HepG2 (cell line): ENCODE measurements around the gene ACACA. TPM values are rescaled to one million over a fixed set of nuclear protein-coding genes. Genes with fewer than 3 reads are reported as not detected.

Experiments
- ARNT ChIP-seq: fragments of 450-650 bp; IDR thresholded peaks from 2 replicates; pipeline ENCODE4 v1.6.1; 2017
- EZH2 ChIP-seq: conservative IDR thresholded peaks from 2 replicates; pipeline ENCODE4 v1.6.1; 2012; ENCODE audit warnings: mild to moderate bottlenecking, low read depth, low read length, moderate library complexity
- GLMP ChIP-seq: sonication (generic); formaldehyde crosslinking; IDR thresholded peaks from 2 replicates; pipeline ENCODE4 v1.9.0; 2021; ENCODE audit warnings: missing genetic modification reagents, mild to moderate bottlenecking, borderline replicate concordance
- HHEX ChIP-seq: IDR thresholded peaks from 2 replicates; pipeline ENCODE4 v1.6.1; 2016; ENCODE audit warnings: control low read depth
- HNF1A ChIP-seq, 2 experiments: sonication (generic) in 1 of 2; formaldehyde crosslinking in 1 of 2; IDR thresholded peaks; 2 replicates each; pipeline versions ENCODE4 v1.4.0 to v1.6.1; 2016 to 2020; ENCODE audit warnings: borderline replicate concordance in 1 of 2, low read depth in 1 of 2, mild to moderate bottlenecking in 1 of 2, missing genetic modification reagents in 1 of 2
- HNRNPL ChIP-seq: fragments of 200-400 bp; formaldehyde crosslinking; IDR thresholded peaks from 2 replicates; pipeline ENCODE4 v1.6.1; 2017; ENCODE audit warnings: mild to moderate bottlenecking, low read depth, low read length
- MIER2 ChIP-seq: IDR thresholded peaks from 2 replicates; pipeline ENCODE4 v1.6.1; 2016; ENCODE audit warnings: missing biosample characterization, missing genetic modification reagents
- PRDM15 ChIP-seq: sonication (generic); formaldehyde crosslinking; IDR thresholded peaks from 2 replicates; pipeline ENCODE4 v1.4.0; 2020; ENCODE audit warnings: missing genetic modification reagents
- polyA plus RNA-seq, 8 experiments: library from polyadenylated mRNA; depleted of rRNA in 3 of 8; stranded (reverse) in 7 of 8; unstranded in 1 of 8; fragments of >200 nt; fragmentation: Illumina TruSeq in 4 of 8; extraction: Trizol in 4 of 8; gene quantifications; 2 replicates each; pipeline versions ENCODE4 v1.2.1 to v1.2.3, GENCODE V29; 2011 to 2016; ENCODE audit warnings: low read depth in 4 of 8, missing spikeins in 1 of 8, mixed read lengths in 1 of 8; ENCODE audit not compliant: insufficient read depth in 1 of 8
- total RNA-seq, 5 experiments: library from RNA; depleted of rRNA; stranded (reverse); fragments of >200 nt; fragmentation: Illumina TruSeq; extraction: Trizol; gene quantifications; 2 replicates each; pipeline ENCODE4 v1.2.3, GENCODE V29; 2016; ENCODE audit warnings: low read depth in 1 of 5
- TF ChIP-seq, protein P1 (sequence below): sonication (generic); formaldehyde crosslinking; IDR thresholded peaks from 2 replicates; pipeline ENCODE4 v1.4.0; 2020; ENCODE audit warnings: low read depth, missing genetic modification reagents
- TF ChIP-seq, protein P2 (sequence below): conservative IDR thresholded peaks from 2 replicates; pipeline ENCODE4 v1.6.1; 2018; ENCODE audit warnings: missing genetic modification reagents
- TF ChIP-seq, protein P3 (sequence below): sonication (generic); formaldehyde crosslinking; IDR thresholded peaks from 2 replicates; pipeline ENCODE4; 2020; ENCODE audit warnings: missing genetic modification reagents, mild to moderate bottlenecking, borderline replicate concordance

Gene ACACA
- total and polyA plus RNA-seq, 2 of the 13 experiments (the other 11 are each of a cell fraction or from before 2014, with no cell fraction given): 39.2 to 47.2 TPM

- TF ChIP-seq, protein P1, sequence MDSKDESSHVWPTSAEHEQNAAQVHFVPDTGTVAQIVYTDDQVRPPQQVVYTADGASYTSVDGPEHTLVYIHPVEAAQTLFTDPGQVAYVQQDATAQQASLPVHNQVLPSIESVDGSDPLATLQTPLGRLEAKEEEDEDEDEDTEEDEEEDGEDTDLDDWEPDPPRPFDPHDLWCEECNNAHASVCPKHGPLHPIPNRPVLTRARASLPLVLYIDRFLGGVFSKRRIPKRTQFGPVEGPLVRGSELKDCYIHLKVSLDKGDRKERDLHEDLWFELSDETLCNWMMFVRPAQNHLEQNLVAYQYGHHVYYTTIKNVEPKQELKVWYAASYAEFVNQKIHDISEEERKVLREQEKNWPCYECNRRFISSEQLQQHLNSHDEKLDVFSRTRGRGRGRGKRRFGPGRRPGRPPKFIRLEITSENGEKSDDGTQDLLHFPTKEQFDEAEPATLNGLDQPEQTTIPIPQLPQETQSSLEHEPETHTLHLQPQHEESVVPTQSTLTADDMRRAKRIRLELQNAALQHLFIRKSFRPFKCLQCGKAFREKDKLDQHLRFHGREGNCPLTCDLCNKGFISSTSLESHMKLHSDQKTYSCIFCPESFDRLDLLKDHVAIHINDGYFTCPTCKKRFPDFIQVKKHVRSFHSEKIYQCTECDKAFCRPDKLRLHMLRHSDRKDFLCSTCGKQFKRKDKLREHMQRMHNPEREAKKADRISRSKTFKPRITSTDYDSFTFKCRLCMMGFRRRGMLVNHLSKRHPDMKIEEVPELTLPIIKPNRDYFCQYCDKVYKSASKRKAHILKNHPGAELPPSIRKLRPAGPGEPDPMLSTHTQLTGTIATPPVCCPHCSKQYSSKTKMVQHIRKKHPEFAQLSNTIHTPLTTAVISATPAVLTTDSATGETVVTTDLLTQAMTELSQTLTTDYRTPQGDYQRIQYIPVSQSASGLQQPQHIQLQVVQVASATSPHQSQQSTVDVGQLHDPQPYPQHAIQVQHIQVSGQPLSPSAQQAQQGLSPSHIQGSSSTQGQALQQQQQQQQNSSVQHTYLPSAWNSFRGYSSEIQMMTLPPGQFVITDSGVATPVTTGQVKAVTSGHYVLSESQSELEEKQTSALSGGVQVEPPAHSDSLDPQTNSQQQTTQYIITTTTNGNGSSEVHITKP (CRISPR knock-in tag): no peak
- TF ChIP-seq, protein P2, sequence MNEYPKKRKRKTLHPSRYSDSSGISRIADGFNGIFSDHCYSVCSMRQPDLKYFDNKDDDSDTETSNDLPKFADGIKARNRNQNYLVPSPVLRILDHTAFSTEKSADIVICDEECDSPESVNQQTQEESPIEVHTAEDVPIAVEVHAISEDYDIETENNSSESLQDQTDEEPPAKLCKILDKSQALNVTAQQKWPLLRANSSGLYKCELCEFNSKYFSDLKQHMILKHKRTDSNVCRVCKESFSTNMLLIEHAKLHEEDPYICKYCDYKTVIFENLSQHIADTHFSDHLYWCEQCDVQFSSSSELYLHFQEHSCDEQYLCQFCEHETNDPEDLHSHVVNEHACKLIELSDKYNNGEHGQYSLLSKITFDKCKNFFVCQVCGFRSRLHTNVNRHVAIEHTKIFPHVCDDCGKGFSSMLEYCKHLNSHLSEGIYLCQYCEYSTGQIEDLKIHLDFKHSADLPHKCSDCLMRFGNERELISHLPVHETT (CRISPR knock-in tag): no peak
- TF ChIP-seq GLMP (CRISPR knock-in tag): no peak
- TF ChIP-seq HNRNPL: no peak
- TF ChIP-seq PRDM15 (CRISPR knock-in tag): no peak
- TF ChIP-seq EZH2: no peak
- TF ChIP-seq, protein P3, sequence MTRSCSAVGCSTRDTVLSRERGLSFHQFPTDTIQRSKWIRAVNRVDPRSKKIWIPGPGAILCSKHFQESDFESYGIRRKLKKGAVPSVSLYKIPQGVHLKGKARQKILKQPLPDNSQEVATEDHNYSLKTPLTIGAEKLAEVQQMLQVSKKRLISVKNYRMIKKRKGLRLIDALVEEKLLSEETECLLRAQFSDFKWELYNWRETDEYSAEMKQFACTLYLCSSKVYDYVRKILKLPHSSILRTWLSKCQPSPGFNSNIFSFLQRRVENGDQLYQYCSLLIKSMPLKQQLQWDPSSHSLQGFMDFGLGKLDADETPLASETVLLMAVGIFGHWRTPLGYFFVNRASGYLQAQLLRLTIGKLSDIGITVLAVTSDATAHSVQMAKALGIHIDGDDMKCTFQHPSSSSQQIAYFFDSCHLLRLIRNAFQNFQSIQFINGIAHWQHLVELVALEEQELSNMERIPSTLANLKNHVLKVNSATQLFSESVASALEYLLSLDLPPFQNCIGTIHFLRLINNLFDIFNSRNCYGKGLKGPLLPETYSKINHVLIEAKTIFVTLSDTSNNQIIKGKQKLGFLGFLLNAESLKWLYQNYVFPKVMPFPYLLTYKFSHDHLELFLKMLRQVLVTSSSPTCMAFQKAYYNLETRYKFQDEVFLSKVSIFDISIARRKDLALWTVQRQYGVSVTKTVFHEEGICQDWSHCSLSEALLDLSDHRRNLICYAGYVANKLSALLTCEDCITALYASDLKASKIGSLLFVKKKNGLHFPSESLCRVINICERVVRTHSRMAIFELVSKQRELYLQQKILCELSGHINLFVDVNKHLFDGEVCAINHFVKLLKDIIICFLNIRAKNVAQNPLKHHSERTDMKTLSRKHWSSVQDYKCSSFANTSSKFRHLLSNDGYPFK (CRISPR knock-in tag): no peak
- no peak for TF ChIP-seq MIER2 (CRISPR knock-in tag)
- no peak for TF ChIP-seq HNF1A (IDR thresholded peaks at IDR 0.05; ENCODE audit: low read depth)
- no peak for TF ChIP-seq HNF1A (CRISPR knock-in tag; IDR thresholded peaks at IDR 0.05; ENCODE audit: borderline replicate concordance)
- TF ChIP-seq HHEX (CRISPR knock-in tag): no peak
- no peak for TF ChIP-seq ARNT
Observed at GRCh38 chr17:37246085-37246484, 160.6 kb downstream of the ACACA start (continued).
